ENCODE results near the gene DUSP15.
A peak's percentile ranks its signal among the peaks of the same experiment; 100 is the strongest.

The DUSP15 gene

DNA sequence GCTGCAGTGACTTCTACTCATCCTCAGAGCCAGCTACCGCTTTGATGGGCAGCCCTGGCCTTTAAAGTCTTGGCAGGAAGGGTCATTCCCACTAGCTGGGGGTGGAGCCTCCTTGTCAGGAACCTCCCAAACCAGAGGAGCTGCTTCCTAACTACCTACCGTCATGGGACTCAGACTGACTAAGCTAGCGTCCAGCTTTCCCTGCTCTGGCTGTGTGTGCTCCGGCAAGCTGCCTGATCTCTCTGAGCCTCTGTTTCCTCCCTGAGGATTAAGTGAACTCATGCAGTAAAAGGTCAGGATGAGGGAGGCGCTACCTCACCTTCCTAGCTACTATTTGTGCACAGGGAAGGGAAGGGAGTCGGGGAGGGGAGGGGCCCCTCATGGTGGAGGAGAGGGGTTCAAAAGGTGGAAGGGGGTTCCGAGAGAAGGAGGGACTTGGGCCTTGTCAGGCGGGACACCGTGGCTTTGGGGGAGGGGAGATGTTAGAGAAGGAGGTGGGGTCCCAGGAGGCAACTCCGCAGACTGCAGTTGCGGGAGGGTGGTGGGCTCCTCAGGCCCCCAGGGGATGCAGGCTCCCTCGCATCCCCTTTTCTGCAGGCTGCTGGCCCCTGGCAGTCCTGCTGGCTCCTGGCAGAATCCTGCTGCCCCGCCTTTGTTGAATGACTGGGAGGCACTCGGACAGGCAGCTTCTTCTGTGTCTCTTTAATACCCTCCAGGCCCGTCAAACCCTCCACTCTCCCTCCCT lies 9.8 kb downstream of the DUSP15 start:
- no peak for DNase-seq (ENCODE audit: low spot score)

DNA sequence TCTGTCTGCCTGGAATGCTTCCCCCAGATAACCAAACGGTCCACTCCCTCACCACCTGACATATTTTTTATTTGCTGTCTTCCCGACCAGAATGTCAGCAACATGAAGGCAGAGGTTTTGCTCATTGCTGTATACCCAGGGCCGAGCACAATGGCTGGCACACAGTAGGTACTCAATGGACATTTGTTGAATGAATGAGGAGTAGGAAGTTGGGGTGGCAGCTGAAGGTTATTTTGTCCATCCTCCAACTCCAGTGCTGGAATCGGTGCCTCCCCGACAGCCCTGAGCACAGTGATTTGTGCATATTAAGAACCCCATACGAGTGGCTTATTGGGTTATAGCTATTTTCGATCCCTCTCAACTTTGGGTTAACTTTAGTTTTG lies 10.3 kb downstream of the DUSP15 start:
- no peak for DNase-seq (ENCODE audit: low spot score)

DNA sequence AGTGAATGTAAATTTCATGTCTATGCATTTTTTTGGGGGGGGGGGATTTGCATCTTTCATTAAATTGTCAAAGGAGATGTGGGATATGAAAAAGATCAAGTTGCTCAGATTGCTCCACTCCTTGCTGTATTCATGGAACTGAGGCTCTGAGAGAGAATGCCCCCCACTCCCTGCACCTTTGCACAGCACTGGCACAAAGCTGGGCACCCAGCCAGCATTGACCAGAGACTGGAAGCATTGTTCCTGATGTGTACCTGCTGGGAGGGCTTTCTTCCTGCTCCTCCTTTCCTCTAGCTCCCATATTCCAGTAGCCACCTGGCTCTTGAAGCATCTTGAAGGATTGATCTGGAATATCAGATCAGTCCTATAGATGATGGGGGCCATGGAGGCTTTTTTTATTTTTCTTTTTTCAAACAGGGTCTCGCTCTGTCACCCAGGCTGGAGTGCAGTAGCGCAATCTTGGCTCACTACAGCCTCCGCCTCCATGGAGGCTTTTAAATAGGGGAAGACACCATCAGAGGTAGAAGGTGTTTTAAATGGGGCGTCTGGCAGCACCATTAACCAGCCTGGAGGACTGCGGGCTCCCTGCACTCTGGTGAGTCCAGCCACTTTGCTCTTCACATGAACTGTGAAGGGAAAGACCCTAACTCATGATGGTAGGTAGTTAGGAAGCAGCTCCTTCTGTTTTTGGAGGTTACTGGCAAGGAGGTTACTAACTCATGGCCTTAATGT lies 10.9 kb downstream of the DUSP15 start:
- no peak for DNase-seq (ENCODE audit: low spot score)

DNA sequence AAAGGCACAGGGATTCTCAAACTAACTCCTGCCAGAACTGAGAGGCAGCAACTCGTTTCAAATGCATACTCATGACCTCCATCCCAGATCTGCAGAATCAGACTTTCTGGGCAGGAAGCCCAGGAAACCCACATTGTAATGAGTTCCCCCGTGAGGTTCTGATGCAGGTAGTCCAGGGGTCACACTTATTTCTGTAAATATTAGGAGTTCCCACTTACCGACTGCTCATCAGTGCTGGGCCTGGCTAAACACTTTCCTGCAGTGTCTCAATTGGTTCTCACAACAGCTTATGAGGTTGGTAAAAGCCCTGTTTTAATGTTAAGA lies 11.6 kb downstream of the DUSP15 start:
- DNase-seq (ENCODE audit: low spot score): no peak

DNA sequence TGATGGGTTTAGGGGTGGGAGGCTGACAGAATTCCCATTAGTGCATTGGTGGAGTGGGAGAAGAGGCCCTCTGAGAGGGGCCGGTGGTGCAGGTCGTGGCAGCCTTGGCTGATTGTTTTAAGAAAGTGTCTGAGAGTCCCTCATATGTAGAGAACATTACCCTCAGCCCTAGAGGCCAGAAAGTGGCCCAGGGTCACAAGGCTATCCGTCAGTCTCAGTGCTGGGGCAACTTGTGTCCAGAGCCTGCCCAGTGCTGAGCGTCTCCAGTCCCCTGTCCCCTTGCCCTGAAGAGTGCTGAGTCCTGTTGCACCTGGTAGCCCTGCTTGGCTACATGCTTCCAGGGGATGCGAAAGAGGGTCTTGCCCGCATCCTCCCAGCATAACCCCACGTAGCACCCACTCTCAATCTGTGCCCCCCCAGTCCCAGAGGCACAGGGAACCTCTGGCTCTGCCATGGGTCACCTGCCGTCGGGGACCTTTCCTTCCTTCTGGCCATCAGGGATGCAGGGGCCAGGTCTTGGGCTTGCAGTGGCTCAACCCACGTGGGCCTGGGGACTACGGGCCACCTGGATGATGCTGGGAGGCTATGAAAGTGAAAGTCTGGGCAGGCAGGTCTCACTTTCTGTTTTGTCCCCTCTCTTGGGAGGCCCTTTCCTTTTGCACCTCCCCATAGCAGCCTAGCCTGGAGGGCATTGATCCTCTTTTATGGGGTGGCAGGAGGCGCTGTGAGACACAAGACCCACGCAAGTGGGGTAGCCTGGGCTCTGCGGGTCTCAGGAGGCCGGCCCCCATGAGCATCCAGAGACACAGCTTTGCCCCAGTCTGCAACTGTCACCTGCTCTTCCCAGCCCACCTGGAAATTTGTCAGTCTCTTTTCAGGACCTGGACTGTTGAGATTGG lies 12.2 kb downstream of the DUSP15 start:
- no peak for DNase-seq (ENCODE audit: low spot score)

DNA sequence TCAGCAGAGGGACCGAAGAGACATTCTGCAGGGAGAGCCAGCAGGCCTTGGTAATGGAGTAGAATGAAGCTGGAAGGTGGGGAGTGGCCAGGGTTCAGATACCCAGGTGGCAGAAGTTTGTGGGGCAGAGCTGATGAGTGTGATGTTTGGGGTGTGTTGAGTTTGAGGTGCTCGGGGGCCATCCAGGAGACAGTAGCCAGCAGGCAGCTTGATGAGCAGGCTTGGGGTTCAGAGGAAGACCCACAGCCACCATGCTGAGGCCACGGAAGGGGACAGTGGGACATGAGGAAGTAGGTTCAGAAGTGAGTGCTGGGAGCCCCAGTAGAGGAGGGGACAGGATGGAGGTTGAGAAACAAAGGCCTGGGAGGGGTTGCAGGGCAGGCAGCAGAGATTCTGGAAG lies 13.8 kb downstream of the DUSP15 start:
- DNase-seq (ENCODE audit: low spot score): no peak

DNA sequence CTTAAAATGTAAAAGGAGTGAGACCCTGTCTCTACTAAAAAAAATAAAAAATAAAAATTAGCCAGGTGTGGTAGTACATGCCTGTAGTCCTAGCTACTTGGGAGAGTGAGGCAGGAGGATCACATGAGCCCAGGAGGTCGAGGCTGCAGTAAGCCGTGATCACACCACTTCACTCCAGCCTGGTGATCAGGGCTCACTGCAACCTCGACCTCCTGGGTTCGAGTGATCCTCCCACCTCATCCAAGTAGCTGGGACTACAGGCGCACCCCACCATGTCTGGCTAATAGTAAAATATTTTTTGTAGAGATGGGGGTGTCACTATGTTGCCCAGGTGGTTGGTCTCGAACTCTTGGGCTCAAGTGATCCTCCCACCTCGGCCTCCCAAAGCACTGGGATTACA lies 16.8 kb downstream of the DUSP15 start:
- DNase-seq (ENCODE audit: low spot score): no peak

DNA sequence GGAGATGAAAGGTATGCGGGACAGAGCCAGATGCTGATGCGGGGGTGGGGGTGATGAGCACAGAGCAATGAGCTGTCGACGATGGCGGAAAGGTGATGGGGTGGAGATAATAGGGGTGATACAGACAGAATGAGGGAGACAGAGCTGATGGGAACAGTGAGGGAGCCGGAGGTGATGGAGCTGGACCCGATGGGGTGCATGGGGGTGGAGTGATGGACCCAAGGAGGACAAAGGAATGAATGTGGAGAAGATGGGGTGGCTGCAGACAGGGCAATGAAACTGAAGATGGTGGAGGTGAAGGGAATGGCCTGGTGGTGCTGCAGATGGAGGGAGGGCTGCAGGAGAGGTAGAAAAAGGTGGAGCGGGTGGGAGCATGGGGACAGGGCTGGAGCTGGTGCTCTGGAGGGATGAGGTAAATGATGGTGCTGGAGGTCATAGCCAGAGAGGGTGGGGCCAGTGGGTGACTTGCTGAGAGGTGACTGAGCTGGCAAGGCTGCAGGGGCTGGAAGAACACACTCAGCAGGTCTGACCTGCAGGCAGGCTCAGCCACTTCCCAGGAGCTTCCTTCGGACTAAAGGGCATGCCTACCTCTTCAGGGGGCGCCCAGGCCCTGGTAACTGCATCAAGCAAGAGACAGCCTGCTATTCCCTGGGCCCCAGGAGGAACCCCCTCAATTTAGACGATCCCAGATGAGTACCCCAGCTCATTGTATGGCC lies 18.9 kb downstream of the DUSP15 start:
- no peak for DNase-seq (ENCODE audit: low spot score)

DNA sequence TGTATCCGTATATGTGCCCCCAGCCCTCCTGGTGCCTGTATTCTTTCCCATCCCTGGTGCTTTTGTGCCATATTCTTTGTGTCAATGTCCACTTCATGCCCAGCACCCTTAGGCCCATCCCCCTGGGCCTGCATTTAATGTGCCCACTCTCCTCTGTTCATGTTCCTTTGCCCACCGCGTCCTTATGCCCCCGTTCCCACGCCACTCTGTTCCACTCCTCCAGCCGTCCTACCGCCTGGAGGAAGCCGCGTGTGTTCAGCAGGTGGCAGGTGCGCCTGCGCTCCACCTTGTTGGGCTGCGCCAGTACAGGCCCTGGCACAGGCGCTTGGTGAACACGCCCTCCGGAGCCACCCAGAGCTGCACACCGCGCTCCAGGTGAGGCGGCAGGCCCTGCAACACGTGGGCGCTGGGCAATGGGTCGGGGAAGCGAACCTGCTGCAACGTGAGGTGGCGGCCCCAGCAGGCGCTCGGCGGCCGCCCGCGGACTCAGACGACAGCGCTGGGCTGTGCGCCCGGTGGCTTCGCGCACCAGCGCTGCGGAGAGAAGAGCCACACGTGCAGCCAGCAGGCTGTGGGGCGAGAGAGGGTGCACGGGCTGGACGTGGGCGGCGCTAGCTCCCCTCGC lies 20.9 kb downstream of the DUSP15 start:
- no peak for DNase-seq (ENCODE audit: low spot score)

DNA sequence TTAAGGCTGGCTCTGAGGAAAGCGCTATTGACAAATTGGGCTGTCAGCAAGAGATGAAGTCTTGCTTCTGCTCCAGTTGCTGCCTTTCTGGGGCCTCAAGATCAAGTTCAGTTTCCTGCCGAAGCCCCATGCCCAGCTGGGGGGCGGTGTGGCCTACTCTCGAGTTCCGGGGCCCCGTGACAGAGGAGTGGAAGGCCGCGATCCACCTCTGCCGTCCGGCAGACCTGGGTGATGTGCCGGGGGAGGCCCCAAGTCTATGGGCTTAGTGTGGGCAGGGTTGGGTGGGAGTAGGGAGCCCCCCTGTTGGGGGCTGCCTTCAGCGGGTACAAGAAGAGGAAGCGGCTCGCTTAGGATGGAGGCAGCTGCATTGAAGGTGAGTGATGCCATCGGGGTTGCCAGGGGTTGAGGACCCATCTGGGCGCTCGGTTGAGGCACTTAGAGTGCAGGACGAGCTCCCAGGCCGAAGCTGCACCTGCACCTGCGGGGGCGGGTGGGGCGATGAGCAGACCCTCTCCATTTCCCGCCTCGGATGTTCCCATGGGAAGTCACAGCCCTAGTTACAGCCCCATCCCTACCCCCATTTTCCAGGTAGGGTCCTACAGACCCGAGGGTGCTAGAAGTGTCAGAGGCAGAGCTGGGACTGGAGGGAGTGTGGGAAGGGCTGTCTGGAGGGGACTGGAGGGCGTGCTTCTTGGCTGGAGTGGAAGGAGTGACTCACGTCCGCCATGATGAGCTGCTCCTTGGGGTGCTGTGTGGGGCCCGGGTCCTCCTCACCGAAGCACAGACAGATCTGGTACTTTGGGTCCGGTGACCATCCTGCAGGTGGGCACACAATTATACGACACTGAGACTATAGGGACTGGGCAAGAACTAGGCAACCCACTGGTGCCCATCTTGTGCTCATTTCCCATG lies 22.0 kb downstream of the DUSP15 start:
- no peak for DNase-seq (ENCODE audit: low spot score)

DNA sequence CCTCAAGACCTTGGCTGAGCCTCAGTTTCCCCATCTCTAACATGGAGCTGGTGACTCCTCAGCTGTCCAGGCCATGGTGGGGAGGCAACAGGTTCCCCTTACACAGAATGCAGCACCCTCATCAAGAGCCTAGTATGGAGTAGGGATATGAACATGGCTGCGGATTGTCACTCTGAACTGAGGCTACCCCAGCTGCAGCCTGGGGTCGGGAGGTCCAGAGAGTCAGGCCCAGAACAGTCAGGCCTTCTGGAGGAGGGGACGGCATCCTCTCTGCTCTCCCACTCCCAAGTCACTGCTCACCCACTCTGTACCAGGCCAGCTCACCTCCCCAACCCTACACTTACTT lies 23.6 kb downstream of the DUSP15 start:
- no peak for DNase-seq (ENCODE audit: low spot score)

DNA sequence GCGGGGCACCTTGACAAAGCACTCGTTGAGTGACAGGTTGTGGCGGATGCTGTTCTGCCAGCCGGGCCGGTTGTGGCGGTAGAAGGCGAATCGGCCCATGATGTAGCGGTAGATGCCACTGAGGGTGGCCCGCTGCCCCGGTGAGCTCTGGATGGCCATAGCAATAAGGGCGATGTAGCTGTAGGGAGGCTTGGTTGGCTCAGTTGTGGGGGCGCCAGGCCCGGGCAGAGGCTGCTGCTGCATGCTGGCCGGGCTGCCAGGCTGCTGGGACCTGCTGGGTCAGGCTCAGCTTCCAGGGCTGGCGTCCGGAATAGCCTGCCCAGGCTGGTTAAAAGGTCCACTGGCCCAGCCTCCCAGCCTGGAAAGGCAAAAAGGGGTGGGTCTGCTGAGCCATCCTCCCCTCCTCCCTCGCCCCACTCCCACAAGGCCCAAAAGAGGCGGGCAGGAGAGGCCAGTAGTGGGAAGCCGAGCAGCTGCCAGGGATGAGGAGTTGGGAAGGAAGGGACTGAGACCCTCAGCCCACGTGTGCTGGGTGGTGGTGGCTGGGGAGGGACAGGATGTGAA lies 24.9 kb downstream of the DUSP15 start, which contains the start of gene FOXS1:
Gene FOXS1, minus strand, starts transcription at position 305 of the 564 bp plus-strand sequence. Its CDS starts 62 bp downstream, at position 243.
- DNase-seq (ENCODE audit: low spot score): peak; percentile 37

DNA sequence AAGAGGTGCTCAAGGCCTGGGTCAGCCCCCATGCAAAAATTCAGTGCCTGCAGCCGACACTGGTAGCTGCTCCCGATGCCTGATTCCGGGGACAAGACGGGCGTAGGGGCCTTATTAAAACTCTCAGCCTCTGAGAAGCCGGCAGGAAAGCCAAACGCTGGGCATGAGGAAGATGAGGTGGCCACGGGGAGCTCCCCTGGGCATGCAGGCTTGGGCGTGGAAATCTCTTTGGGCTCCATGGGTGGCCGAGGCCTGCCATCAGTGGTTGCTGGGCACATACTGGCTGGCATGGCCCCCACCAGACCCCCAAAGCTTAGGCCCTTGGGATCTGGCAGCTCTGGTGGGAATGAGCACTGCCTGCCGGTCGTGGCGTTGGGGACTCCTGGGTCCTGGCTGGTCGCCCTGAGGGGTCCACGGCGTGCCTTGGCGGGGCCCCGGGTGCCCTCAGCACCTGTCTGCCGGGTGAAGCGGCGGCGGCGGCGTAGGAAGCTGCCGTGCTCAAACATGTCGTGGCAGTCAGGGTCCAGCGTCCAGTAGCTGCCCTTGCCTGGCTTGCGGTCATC lies 25.5 kb downstream of the DUSP15 start:
- no peak for DNase-seq (ENCODE audit: low spot score)

DNA sequence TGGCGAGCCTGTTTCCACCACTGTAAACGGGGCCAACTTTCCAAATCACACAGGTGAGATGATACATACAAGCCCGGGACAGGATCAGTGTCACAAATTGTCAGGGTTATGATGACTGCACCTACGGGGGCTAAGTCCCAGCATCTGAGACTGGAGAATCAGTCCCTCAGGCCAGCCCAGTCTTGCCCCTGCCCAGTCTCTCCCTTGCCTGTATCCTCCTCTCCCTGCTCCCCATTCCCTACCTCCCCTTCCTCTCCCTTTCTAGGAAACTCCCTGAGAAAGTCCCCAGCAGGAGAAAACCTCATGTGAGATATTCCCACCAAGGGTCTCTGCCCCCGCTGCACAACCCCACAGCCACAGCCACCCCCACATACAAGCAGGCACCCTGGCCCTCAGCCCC lies 26.4 kb downstream of the DUSP15 start:
- DNase-seq (ENCODE audit: low spot score): no peak

DNA sequence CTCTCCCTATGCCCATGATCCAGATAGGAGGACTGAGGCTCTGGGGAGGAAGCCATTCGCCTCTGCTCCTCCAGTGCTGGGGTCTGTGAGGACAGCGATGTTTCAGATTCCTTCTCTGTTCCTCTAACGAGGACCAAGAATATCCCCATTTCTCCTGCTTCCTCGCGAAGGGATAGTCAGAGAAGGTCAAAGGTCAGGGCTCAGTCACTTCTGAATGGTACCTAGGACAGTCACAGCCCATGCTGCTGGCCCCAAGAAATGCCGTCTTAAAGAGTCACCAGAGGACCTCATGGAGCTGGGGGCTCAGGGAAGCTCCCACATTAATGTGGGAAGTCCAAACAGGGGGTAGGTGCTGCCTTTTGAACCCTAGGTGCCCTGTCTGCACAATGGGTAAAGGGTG lies 27.0 kb downstream of the DUSP15 start:
- no peak for DNase-seq (ENCODE audit: low spot score)

DNA sequence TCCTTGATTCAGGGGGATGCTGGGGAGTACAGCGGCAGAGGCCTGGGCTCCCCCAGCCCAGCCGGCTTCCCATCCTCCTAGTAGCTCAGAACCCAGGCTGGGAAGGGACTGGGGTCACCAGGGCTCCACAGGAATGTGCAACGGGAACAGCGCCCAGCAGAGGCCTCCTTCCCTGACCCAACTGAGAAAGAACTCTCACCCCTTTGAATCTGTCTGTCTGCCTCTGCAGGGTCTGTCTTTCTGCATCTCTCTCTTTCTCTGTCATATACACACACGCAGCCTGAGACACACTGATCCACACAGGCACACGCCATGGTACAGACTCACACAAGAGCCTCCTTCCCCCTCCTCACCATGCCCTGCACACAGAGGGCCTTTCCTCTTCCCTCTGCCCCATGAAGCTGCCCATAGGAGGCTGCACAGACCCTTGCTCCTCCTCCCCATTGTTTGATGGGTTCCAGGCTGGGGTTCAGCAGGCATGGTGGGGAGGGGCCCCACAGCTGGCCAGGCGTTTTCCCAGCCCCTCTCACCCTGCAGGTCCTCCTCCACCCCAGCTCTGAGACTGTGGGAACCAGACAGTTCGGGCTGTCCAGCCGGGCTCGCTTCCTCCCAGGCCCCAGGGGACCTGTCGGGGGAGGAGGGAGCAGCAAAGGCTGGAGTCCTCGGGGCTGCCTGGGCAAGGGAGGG lies 27.7 kb downstream of the DUSP15 start:
- DNase-seq (ENCODE audit: low spot score): peak; percentile 37

DNA sequence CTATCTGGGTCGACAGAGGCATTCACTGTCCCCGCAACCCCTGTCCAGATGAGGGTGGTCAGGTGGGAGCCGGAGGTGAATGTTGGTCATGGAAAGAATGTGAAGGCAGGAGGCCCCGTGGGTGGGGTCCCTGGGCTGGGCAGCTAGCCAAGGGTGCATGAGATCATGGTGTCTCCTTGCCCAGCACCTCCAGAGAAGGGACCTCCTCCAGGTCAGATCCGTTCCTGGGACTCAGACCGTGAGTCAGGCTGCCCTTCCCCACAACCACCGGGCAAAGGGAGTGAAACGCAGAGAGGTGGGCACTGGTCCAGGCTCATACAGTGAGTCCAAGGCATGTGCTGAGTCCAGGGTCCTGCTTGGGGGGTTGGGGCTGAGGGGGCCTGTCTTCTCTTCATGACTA lies 28.4 kb downstream of the DUSP15 start:
- DNase-seq (ENCODE audit: low spot score): no peak

DNA sequence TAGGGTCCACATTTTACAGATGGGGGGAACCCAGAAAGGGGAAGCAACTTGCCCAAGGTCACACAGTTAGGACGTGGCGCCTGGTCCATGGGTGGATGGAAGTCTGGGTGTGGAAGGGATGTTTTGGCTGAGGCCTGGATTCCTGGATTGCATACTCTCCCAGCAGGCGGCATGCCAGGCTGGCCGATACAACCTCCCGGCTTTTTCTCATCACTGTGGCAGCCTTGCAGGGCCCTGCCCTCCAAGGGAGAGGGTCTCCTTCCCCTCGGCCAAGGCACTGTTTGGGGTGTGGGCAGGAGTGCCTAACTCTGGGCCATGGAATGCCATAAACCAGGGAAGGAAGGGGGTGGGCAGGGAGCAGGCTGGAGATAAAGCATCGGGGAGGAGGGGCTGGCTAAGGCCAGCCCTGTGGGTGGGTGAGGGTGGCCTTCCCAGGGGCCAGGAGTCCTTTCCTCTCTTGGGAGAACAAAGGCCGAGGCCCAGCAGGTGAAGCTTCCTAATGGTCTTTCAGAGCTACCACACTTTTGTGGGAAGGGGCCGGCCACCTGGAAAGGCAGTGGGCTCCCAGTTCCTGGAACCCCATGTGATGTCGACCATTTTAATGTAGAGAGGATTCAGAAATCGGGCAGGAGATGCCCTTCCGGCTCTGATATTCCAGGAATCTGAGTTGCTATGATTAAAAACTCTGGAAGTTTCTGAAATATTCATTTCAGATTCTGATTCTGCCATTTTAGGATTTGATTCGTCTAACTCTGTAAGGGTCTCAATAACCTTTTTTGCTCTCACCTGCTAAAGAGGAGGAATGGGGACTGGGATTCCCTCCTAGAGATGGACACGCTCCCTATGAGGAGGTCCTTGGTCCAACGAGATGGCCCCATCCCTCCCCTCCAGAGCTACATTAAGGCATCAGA lies 29.2 kb downstream of the DUSP15 start:
- no peak for DNase-seq (ENCODE audit: low spot score)

Data from SK-N-DZ (cell line).